Endothelial cell of umbilical vein (primary cell): ENCODE data around the gene MDGA2. TPM values are rescaled to one million over a fixed set of nuclear protein-coding genes. Genes with fewer than 3 reads are reported as not detected.

ENCODE experiments used
- BruUV-seq: library from RNA; stranded (reverse); fragments of 400-500 nt; replicated peaks from 2 replicates; lab custom pipeline; 2021; lab: Mats Ljungman, UMichigan
- CTCF ChIA-PET: fragments of 300-600, 350-600 bp; sonication (Branson Sonifier 250); formaldehyde crosslinking; loops from one replicate; lab custom pipeline; 2021; ENCODE audit warnings: antibody characterized with exemption, inconsistent platforms; lab: Charles Lee
- POLR2A ChIA-PET: fragments of 300-600, 350-600 bp; sonication (Branson Sonifier 250); formaldehyde crosslinking; loops from one replicate; lab custom pipeline; 2021; ENCODE audit warnings: antibody characterized with exemption, inconsistent platforms; lab: Charles Lee
- DNase-seq: peaks from one replicate; pipeline ENCODE4 v3.0.0-alpha.2; 2011; ENCODE audit warnings: low read depth, low spot score
- FAIRE-seq: peaks from 2 replicates; lab custom pipeline; 2011; peaks lifted over from hg19 to GRCh38; lab: Jason Lieb, UNC
- H2AFZ ChIP-seq: 2 replicates; pipeline ENCODE4 v1.6.0; 2012; ENCODE audit warnings: low read depth, low read length, control low read depth, inconsistent platforms
- H3K27ac ChIP-seq: 2 replicates; pipeline ENCODE4 v1.5.1; 2011; ENCODE audit warnings: low read depth, mild to moderate bottlenecking, control low read depth, low read length, moderate library complexity; ENCODE audit not compliant: insufficient read depth
- H3K27me3 ChIP-seq, 2 experiments: 2 replicates each; pipeline versions ENCODE4 v1.6.0 to v1.6.1; 2011; ENCODE audit warnings: low read length in 2 of 2, mixed read lengths in 1 of 2; ENCODE audit not compliant: control insufficient read depth in 2 of 2, insufficient read depth in 2 of 2
- H3K36me3 ChIP-seq, 2 experiments: 2 replicates in 1 of 2; 3 replicates in 1 of 2; pipeline ENCODE4 v1.5.1; 2011; ENCODE audit warnings: low read length in 2 of 2, mild to moderate bottlenecking in 1 of 2, moderate library complexity in 1 of 2; ENCODE audit not compliant: control insufficient read depth in 2 of 2, insufficient read depth in 2 of 2; ENCODE audit errors: extremely low read depth in 1 of 2
- H3K4me1 ChIP-seq: 3 replicates; pipeline ENCODE4 v1.5.1; 2011; ENCODE audit warnings: mild to moderate bottlenecking, low read length; ENCODE audit not compliant: control insufficient read depth, insufficient read depth; ENCODE audit errors: extremely low read depth
- H3K4me2 ChIP-seq: 2 replicates; pipeline ENCODE4 v1.6.1; 2011; ENCODE audit warnings: low read length, control low read depth, mixed read lengths; ENCODE audit not compliant: insufficient read depth
- H3K4me3 ChIP-seq, 3 experiments: fragments of 200-600 bp in 1 of 3; sonication (generic), shearing (Covaris generic) in 1 of 3; replicated peaks in 1 of 3; 2 replicates each; pipeline ENCODE4 v1.5.1; 2011 to 2016; ENCODE audit warnings: control low read depth in 3 of 3, low read length in 3 of 3, mild to moderate bottlenecking in 2 of 3, inconsistent platforms in 1 of 3, low read depth in 1 of 3, moderate library complexity in 1 of 3; ENCODE audit not compliant: insufficient read depth in 1 of 3
- H3K79me2 ChIP-seq: 2 replicates; pipeline ENCODE4 v1.6.0; 2012; ENCODE audit warnings: low read length, inconsistent platforms; ENCODE audit not compliant: control insufficient read depth, insufficient read depth
- H3K9ac ChIP-seq: replicated peaks from 2 replicates; pipeline ENCODE3; 2011; ENCODE audit warnings: low read length, control low read depth; ENCODE audit not compliant: insufficient read depth; ENCODE audit errors: extremely low read depth
- H3K9me1 ChIP-seq: replicated peaks from 3 replicates; pipeline ENCODE4 v1.6.0; 2011; ENCODE audit warnings: mild to moderate bottlenecking, low read length; ENCODE audit not compliant: control insufficient read depth, insufficient read depth; ENCODE audit errors: extremely low read depth
- H3K9me3 ChIP-seq: replicated peaks from 2 replicates; pipeline ENCODE4 v1.5.1; 2012; ENCODE audit warnings: low read length, inconsistent platforms; ENCODE audit not compliant: control insufficient read depth, insufficient read depth
- H4K20me1 ChIP-seq: replicated peaks from 2 replicates; pipeline ENCODE3; 2011; ENCODE audit warnings: mild to moderate bottlenecking, low read length; ENCODE audit not compliant: control insufficient read depth, insufficient read depth; ENCODE audit errors: extremely low read depth
- CTCF ChIP-seq, 2 donors: IDR thresholded peaks; 1 replicate in 1 of 2; 2 replicates in 1 of 2; pipeline ENCODE4 v1.5.1; 2011; ENCODE audit warnings: low read length in 2 of 2, mild to moderate bottlenecking in 2 of 2, moderate library complexity in 2 of 2, control low read depth in 1 of 2, inconsistent platforms in 1 of 2, low read depth in 1 of 2; ENCODE audit not compliant: insufficient read depth in 1 of 2; ENCODE audit errors: extremely low read depth in 1 of 2
- EZH2 ChIP-seq: IDR thresholded peaks from 2 replicates; pipeline ENCODE4 v1.6.1; 2012; ENCODE audit warnings: borderline replicate concordance, low read depth, mild to moderate bottlenecking, moderate library complexity, low read length, inconsistent platforms; ENCODE audit not compliant: severe bottlenecking
- FOS ChIP-seq: IDR thresholded peaks from 2 replicates; pipeline ENCODE4 v1.6.1; 2011; ENCODE audit warnings: mild to moderate bottlenecking, low read length, moderate library complexity, borderline replicate concordance; ENCODE audit not compliant: insufficient read depth
- GATA2 ChIP-seq: IDR thresholded peaks from 2 replicates; pipeline ENCODE4 v1.7.0; 2011; ENCODE audit warnings: low read depth, mild to moderate bottlenecking, moderate library complexity, mixed read lengths, low read length; ENCODE audit not compliant: insufficient read length, insufficient read depth
- JUN ChIP-seq: IDR thresholded peaks from 2 replicates; pipeline ENCODE4 v1.6.1; 2011; ENCODE audit warnings: borderline replicate concordance, low read depth; ENCODE audit not compliant: insufficient read length, insufficient read depth
- MYC ChIP-seq: IDR thresholded peaks from one replicate; pipeline ENCODE4 v1.6.1; 2011; ENCODE audit warnings: mild to moderate bottlenecking, low read depth, low read length
- POLR2A ChIP-seq: IDR thresholded peaks from 2 replicates; pipeline ENCODE4 v1.6.1; 2012; ENCODE audit warnings: low read depth, mild to moderate bottlenecking, control low read depth, low read length
- POLR2AphosphoS5 ChIP-seq: IDR thresholded peaks from 2 replicates; pipeline ENCODE4 v1.6.1; 2012; ENCODE audit warnings: low read depth, mild to moderate bottlenecking, control low read depth, low read length, moderate library complexity; ENCODE audit not compliant: insufficient read depth
- dilution Hi-C: fragments of 300-500 bp; cut with MboI; formaldehyde crosslinking; loops from one replicate; pipeline ENCODE4 v1.15.0; 2019; ENCODE audit warnings: low sequenced_read_pairs; ENCODE audit not compliant: extremely low pct_ligation_motif_present
- intact Hi-C: fragments of 100-400 bp; cut with micrococcal nuclease; formaldehyde crosslinking; loops from one replicate; pipeline ENCODE4 v1.10.0; 2022
- polyA plus RNA-seq, 4 experiments: library from polyadenylated mRNA; depleted of rRNA in 3 of 4; stranded (reverse) in 3 of 4; unstranded in 1 of 4; fragments of >200 nt; gene quantifications; 2 replicates each; pipeline versions ENCODE4 v1.2.1 to v1.2.3, GENCODE V29; 2011 to 2012; ENCODE audit warnings: missing spikeins in 1 of 4
- total RNA-seq: library from RNA; stranded (reverse); gene quantifications from 2 replicates; pipeline ENCODE4 v1.2.3, GENCODE V29; 2021
- TF ChIP-seq, protein P1 (sequence below): IDR thresholded peaks from 2 replicates; pipeline ENCODE4 v1.6.1; 2011; ENCODE audit not compliant: insufficient read depth, insufficient read length

The MDGA2 gene
- total and polyA plus RNA-seq, 2 donors (not counting 3 experiments of a cell fraction or from before 2014, with no cell fraction given), result not detected

DNA sequence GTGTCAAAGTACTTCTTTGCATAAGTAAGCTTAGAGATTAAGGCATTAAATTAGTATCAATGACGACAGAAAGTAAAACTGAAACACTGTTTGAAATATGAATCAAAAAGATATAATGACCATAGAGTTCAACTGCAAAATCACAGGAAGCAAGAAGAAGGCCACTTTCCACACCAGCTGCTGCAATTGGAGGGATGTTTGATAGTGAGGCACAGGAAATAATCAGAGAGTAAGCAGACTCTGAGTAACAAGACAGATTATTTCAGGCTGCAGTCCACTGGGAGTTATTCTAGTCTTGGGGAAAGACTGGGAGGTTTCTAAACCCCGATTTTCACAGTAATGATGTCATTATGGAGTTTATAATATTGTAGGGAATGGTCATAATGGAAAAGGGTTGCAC is 12.9 kb downstream of the MDGA2 start:
- intact Hi-C loops, result no loop called here
- Histone ChIP-seq H3K4me3 (no peak overlapping the region), H3K4me2 (no peak overlapping the region), H3K9me1 (no peaks in the 10 kb centered on the region), H3K27me3 (no peaks in the 10 kb centered on the region), H4K20me1 (no peaks in the 10 kb centered on the region), H3K9ac (no peak overlapping the region), H3K79me2 (no peaks in the 10 kb centered on the region), H3K27ac (no peak overlapping the region), H3K36me3 (no peaks in the 10 kb centered on the region), H2AFZ (no peak overlapping the region), H3K4me1 (no peaks in the 10 kb centered on the region), H3K9me3 (no peaks in the 10 kb centered on the region)
- CTCF ChIA-PET, result no interaction called here
- dilution Hi-C loops, result no loop called here
- POLR2A ChIA-PET, result no interaction called here
- FAIRE-seq (no peak), DNase-seq (no peak)
- no TSS peak for BruUV-seq
- no peak for TF ChIP-seq GATA2
- no peak for TF ChIP-seq CTCF (IDR thresholded peaks at IDR 0.05; ENCODE audit: extremely low read depth in 1 of 2, insufficient read depth in 1 of 2, low read depth in 1 of 2, low read length in 2 of 2)
- TF ChIP-seq, protein P1, sequence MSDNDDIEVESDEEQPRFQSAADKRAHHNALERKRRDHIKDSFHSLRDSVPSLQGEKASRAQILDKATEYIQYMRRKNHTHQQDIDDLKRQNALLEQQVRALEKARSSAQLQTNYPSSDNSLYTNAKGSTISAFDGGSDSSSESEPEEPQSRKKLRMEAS, result no peak
- no peak for TF ChIP-seq JUN
- TF ChIP-seq EZH2, result no peak
- TF ChIP-seq FOS, result no peak
- no peak for TF ChIP-seq POLR2AphosphoS5
- no peak for TF ChIP-seq MYC
- TF ChIP-seq POLR2A, result no peak
